GM12864 (cell line): ENCODE data around the gene OTOS.

Experiments used
- DNase-seq: peaks from one replicate; pipeline ENCODE4 v3.0.0-alpha.2; 2011; ENCODE audit warnings: low read depth
- H3K4me3 ChIP-seq: 2 replicates; pipeline ENCODE4 v1.5.1; 2011; ENCODE audit warnings: mild to moderate bottlenecking, low read depth, low read length, control low read depth
- CTCF ChIP-seq: IDR thresholded peaks from 2 replicates; pipeline ENCODE4 v1.5.1; 2011; ENCODE audit warnings: low read depth, mild to moderate bottlenecking, moderate library complexity, low read length, control low read depth, inconsistent platforms; ENCODE audit errors: missing control alignments

OTOS gene

DNA sequence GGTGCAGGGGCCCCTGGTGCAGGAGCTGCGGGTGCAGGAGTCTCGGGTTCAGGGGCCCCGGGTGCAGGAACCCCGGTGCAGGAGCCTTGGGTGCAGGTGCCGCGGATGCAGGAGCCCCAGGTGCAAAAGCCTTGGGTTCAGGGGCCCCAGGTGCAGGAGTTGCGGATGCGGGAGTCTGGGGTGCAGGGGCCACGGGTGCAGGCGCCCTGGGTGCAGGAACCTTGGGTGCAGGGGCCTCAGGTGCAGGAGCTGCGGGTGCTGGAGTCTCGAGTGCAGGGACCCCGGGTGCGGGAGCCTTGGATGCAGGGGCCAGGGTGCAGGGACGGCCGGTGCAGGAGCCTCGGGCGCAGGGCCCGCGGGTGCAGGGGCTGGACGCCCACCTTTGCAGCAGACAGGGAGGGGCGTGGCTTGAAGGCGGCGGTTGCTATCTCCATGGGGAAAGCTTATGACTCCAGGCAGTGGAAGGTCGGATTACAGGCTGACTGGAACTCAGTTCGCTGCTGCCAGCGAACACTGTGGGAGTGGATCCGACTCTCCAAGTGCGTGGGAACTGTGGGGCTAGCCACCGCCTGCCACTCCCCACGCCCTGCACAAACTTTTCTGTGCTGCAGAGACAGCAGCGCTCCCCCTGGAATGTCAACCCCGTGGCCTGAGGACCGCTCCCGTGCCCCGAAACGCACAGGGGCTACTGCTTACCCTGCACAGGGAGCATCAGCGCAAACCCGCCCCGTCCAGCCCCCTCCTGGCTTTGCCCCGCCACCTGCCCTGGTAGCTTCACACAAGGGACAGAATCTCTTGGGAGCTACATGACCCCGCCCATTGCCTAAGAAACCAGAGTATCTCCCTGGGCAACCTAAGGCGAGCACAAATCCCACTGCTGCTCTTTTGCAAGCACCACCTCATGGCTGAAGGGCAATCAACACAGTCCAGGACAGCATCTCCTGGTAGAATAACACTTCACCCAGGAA lies 44.6 kb downstream of the OTOS start:
- H3K4me3 ChIP-seq: no peak overlapping the region
- TF ChIP-seq CTCF: no peak
- no peak for DNase-seq

- H3K4me3 ChIP-seq: no peak overlapping the region
- no peak for DNase-seq
- TF ChIP-seq CTCF: no peak
Observed at GRCh38 chr2:240089306-240089705, 51.2 kb downstream of the OTOS start.
